Amygdala (tissue), 56 donors: ENCODE data around the gene PLEKHN1.

Source experiments
- DNase-seq, 56 donors: peaks; one replicate each; lab custom pipeline; 2025; lab: John Stamatoyannopoulos, UW

The PLEKHN1 gene

GRCh38 chr1:929712-930632, 36.3 kb upstream of the PLEKHN1 start:
- no peak for DNase-seq

- no peak for DNase-seq
These were observed 35.6 kb upstream of the PLEKHN1 start for GRCh38 chr1:930633-931138.

DNA sequence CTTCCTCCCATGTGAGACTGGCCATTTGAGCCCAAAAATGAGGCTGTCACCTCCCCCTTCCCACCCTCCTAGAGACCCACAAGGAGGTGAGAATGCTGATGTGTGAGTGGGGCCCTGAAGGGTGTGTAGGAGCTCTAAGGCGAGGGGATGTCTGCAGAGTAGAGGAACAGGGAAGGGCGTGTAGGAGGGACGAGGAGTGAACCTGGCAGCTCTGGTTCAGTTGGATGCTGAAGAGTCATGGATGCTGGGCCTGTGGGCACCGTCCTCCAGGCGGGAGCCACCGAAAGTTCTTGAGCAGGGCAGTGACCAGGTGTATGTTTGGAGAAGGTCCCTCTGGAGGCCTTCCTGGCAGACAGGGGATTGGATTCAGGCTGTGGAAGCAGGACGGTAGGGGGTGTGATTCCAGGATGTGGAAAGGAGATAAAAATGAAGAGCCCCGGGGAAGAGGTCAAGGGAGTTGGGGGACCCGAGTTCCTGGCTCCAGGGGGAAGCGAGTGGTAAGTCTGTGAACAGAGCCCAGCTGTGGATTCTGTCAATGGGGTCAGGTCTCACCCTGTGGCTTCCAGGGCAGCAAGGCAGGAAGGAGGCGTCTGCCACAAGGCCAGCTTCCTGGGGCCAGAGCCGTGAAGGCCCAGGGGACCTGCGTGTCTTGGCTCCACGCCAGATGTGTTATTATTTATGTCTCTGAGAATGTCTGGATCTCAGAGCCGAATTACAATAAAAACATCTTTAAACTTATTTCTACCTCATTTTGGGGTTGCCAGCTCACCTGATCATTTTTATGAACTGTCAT, 34.7 kb upstream of the PLEKHN1 start:
- no peak for DNase-seq

DNA sequence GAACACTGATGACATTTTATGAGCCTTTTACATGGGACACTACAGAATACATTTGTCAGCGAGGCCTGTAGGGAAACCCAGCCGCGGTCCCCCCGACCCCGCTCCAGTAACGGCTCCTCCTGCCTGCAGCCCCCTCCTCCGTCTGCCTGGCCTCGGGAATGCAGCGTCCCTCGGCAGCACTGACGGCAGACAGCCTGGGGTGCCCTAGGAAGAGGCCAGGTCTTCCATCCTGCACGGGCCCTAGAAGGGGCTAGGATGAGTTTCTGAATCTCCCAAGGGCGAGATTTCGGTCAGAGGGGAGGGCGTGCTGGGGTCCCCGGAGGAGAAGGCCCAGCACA, 34.1 kb upstream of the PLEKHN1 start:
- no peak for DNase-seq

- no peak for DNase-seq
These were observed 33.3 kb upstream of the PLEKHN1 start for GRCh38 chr1:932776-933602.

DNA sequence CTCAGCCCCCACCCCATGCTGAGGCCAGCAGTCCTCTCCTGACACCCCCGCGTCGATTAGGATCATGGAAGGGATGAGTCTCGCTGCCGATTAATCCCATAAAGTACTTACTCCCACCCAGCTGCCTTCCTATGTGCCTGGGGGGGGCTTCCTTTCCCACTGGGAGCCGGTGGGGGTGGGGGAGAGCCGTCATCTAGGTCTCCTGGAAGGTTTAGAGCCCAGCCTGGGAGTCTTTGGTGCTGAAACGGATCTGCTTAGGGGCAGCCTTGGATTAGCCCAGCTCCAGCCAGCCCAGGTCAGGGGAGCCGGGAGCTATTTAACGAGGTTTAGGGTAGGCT, 32.7 kb upstream of the PLEKHN1 start:
- no peak for DNase-seq

GRCh38 chr1:934991-935750, 31.1 kb upstream of the PLEKHN1 start:
- peak in 1 of 56 donors; percentile 69 for DNase-seq

DNA sequence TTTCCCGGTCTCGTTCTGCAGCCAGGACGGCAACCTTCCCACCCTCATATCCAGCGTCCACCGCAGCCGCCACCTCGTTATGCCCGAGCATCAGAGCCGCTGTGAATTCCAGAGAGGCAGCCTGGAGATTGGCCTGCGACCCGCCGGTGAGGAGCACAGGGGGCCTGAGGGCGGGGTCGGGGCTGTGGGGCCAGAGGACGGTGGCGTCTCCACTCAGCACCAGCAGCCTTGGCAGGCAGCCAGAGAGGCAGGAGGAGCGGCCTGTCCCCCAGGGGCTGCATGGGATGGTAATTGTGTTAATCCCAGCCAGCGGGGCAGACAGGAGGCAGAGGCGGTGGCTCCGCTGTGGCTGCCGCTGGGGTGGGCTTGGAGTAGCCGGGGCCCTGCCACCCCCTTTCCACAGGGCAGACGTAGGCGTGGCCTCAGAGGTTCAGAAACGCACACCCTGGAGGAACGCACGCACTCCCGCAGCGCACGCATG, 30.5 kb upstream of the PLEKHN1 start:
- DNase-seq = peak in 2 of 56 donors; percentile 41 to 69

DNA sequence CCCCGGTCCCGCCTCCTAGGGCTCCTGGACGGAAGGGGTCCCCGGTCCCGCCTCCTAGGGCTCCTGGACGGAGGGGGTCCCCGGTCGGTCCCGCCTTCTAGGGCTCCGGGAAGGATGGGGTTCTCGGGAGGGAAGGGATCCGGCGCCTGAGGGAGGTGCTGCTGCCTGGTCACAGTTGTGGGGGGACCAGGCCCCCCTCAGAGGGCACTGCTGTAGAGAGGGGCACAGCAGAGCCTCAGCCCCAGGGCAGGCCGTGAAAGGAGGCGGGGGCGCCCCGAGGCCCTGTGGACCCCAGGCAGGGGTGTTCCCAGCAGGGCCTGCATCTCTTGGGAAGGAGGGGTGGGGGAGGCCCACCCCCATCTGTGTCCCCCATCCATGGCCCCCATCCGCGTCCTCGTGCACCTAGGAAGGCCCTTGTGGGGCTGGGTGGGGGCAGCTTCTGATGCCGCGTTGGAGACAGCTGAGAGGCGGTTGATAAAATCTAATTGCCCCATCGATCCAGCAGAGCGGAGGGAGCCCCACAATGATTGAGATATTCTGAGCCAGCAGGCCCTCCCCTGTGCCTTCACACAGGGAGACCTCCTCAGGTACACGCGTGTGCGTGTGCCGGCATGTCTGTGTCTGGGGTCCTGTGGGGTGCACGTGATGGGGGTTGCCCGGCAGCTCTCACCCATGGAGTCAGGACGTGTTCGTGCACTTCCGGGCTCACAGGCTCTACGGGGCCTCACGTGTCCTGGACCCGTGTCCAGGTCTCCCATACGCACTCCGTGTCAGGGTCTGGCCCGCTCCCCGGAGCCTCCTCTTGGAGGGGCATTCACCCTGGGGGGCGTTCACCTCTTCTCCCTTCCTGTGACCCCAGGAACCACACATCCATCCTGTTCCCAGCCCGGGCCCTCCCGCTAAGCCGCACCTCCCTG, 29.7 kb upstream of the PLEKHN1 start:
- DNase-seq = no peak

GRCh38 chr1:937521-937920, 28.8 kb upstream of the PLEKHN1 start:
- DNase-seq = no peak

GRCh38 chr1:938088-938683, 28.1 kb upstream of the PLEKHN1 start:
- DNase-seq = no peak

DNA sequence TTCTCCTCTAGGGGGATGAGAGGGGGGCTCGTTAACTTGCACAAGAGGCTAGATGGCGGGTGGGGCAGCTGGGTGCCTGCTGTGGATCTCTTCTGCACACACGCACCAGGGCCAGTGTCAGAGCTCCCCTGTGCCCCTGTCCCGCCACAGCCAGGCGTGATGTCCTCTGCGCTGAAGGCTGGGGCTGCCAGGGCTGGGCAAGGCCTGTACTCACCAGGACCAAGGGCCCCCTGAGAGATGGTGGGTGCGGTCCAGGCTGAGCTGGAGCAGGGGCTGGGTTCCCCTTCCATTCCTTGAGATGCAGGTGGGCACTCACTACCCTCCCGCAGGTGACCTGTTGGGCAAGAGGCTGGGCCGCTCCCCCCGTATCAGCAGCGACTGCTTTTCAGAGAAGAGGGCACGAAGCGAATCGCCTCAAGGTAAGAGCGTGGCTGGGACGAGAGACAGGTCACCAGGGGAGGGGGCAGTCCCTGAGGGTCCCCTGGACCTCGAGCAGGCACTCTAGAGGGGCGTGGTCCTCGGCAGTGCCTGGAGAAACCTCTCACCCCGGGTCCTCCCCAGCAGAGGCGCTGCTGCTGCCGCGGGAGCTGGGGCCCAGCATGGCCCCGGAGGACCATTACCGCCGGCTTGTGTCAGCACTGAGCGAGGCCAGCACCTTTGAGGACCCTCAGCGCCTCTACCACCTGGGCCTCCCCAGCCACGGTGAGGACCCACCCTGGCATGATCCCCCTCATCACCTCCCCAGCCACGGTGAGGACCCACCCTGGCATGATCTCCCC, 27.4 kb upstream of the PLEKHN1 start:
- DNase-seq = no peak

DNA sequence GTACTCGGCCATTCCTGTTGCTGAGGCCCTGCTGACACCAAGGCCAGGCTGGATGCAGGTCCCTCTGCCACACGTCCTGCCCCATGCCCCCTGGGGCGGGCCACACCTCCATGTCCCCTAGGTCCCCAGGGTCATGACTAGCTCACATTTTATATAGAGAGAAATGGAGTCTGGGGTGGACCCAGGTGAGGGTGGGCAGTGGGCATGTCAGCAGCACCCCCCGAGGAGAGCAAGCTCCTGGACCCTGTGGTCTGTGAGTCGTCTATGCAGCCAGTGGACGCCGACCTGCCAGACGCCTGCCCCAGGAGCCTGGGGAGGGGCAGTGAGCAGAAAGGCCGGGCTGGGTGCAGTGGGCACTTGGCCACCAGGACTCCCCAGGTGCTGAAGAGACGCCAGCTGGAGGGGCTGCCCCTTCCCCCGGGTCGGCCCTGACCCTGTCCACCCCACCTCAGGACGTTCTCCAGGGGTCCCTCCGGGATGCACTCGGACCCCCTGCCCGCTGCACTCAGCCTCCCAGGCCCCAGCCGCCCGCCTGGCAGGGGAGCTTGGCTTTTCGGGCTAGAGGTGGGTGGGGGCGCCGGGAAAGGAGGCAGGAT, 26.7 kb upstream of the PLEKHN1 start:
- DNase-seq = no peak

GRCh38 chr1:940107-941014, 25.9 kb upstream of the PLEKHN1 start:
- peak in 33 of 56 donors; percentile 2 to 71 (median 31) for DNase-seq

DNA sequence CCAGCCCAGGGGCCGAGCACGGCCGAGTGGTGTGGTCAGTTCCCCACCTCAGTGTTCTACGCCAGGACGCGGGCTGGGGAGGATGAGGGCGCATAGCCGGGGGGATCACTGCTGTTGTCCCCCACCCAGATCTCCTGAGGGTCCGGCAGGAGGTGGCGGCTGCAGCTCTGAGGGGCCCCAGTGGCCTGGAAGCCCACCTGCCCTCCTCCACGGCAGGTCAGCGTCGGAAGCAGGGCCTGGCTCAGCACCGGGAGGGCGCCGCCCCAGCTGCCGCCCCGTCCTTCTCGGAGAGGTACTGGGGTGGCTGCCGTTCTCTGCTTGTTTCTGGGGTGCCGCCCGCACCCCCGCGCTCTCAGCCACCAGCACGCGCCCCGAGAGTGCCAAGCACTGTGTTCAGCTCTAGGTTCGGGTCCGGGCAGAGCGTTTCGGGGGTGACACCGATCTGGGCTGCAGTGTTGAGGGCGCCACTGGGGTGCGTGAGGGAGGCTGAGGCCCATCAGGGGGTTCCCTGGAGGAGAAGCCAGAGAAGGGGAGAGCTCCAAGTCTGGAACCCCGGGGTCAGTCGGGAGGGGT, 25.2 kb upstream of the PLEKHN1 start:
- no peak for DNase-seq
